ENCODE data around the gene ANKRD55. TPM values are rescaled to one million over a fixed set of nuclear protein-coding genes. Genes with fewer than 3 reads are reported as not detected.

ANKRD55 gene
- total and polyA plus RNA-seq, 2 donors (not counting 1 experiment from before 2014, with no cell fraction given), result not detected

GRCh38 chr5:56161439-56161823, 71.7 kb downstream of the ANKRD55 start:
- H3K4me1 ChIP-seq (ENCODE audit: control insufficient read depth, extremely low read depth, insufficient read depth, low read length), result no peaks in the 10 kb centered on the region
- H3K9me3 ChIP-seq (ENCODE audit: control insufficient read depth, insufficient read depth, low read depth, low read length), result no peaks in the 10 kb centered on the region
- H3K9ac ChIP-seq (ENCODE audit: insufficient read depth, low read length), result no peak overlapping the region
- no peak overlapping the region for H3K27ac ChIP-seq (ENCODE audit: insufficient read depth, low read length)
- H3K27me3 ChIP-seq (ENCODE audit: control insufficient read depth, insufficient read depth, low read length), result no peaks in the 10 kb centered on the region
- DNase-seq (ENCODE audit: low read depth in 2 of 2), result no peak
- no peak overlapping the region for H3K4me2 ChIP-seq (ENCODE audit: extremely low read depth, insufficient read depth, low read length)
- TF ChIP-seq CTCF (conservative IDR thresholded peaks at IDR 0.05 in 1 of 2, IDR thresholded peaks at IDR 0.05 in 1 of 2; ENCODE audit: low read depth in 1 of 2, low read length in 2 of 2) (no peak), EZH2 (IDR thresholded peaks at IDR 0.05; ENCODE audit: low read length, missing control alignments) (no peak)
- H4K20me1 ChIP-seq (ENCODE audit: control insufficient read depth, extremely low read depth, insufficient read depth, low read length), result no peaks in the 10 kb centered on the region
- H3K4me3 ChIP-seq (replicated peaks in 1 of 4; ENCODE audit: control extremely low read depth in 1 of 4, insufficient read depth in 1 of 4, low read depth in 3 of 4, low read length in 4 of 4), result no peak overlapping the region
- no peaks in the 10 kb centered on the region for H3K79me2 ChIP-seq (ENCODE audit: control insufficient read depth, insufficient read depth, low read length)
- no peak overlapping the region for H2AFZ ChIP-seq (ENCODE audit: low read length)
- no peaks in the 10 kb centered on the region for H3K36me3 ChIP-seq (ENCODE audit: control insufficient read depth, insufficient read depth, low read length)

- H3K4me3 ChIP-seq (replicated peaks in 1 of 4; ENCODE audit: control extremely low read depth in 1 of 4, insufficient read depth in 1 of 4, low read depth in 3 of 4, low read length in 4 of 4), result no peak overlapping the region
- no peaks in the 10 kb centered on the region for H4K20me1 ChIP-seq (ENCODE audit: control insufficient read depth, extremely low read depth, insufficient read depth, low read length)
- no peaks in the 10 kb centered on the region for H3K9me3 ChIP-seq (ENCODE audit: control insufficient read depth, insufficient read depth, low read depth, low read length)
- H3K79me2 ChIP-seq (ENCODE audit: control insufficient read depth, insufficient read depth, low read length), result no peaks in the 10 kb centered on the region
- no peaks in the 10 kb centered on the region for H3K36me3 ChIP-seq (ENCODE audit: control insufficient read depth, insufficient read depth, low read length)
- no peak overlapping the region for H2AFZ ChIP-seq (ENCODE audit: low read length)
- no peak overlapping the region for H3K9ac ChIP-seq (ENCODE audit: insufficient read depth, low read length)
- H3K4me1 ChIP-seq (ENCODE audit: control insufficient read depth, extremely low read depth, insufficient read depth, low read length), result no peaks in the 10 kb centered on the region
- H3K27me3 ChIP-seq (ENCODE audit: control insufficient read depth, insufficient read depth, low read length), result no peaks in the 10 kb centered on the region
- no peak overlapping the region for H3K4me2 ChIP-seq (ENCODE audit: extremely low read depth, insufficient read depth, low read length)
- no peak for DNase-seq (ENCODE audit: low read depth in 2 of 2)
- TF ChIP-seq CTCF (conservative IDR thresholded peaks at IDR 0.05 in 1 of 2, IDR thresholded peaks at IDR 0.05 in 1 of 2; ENCODE audit: low read depth in 1 of 2, low read length in 2 of 2), result no peak
- no peak overlapping the region for H3K27ac ChIP-seq (ENCODE audit: insufficient read depth, low read length)
Observed at GRCh38 chr5:56160723-56161438, 72.2 kb downstream of the ANKRD55 start.

- no peaks in the 10 kb centered on the region for H4K20me1 ChIP-seq (ENCODE audit: control insufficient read depth, extremely low read depth, insufficient read depth, low read length)
- H3K4me3 ChIP-seq (replicated peaks in 1 of 4; ENCODE audit: control extremely low read depth in 1 of 4, insufficient read depth in 1 of 4, low read depth in 3 of 4, low read length in 4 of 4), result no peak overlapping the region
- H3K36me3 ChIP-seq (ENCODE audit: control insufficient read depth, insufficient read depth, low read length), result no peaks in the 10 kb centered on the region
- H3K4me2 ChIP-seq (ENCODE audit: extremely low read depth, insufficient read depth, low read length), result no peak overlapping the region
- no peaks in the 10 kb centered on the region for H3K79me2 ChIP-seq (ENCODE audit: control insufficient read depth, insufficient read depth, low read length)
- DNase-seq (ENCODE audit: low read depth in 2 of 2), result peak in 1 of 2 donors; percentile 59
- H3K9me3 ChIP-seq (ENCODE audit: control insufficient read depth, insufficient read depth, low read depth, low read length), result no peaks in the 10 kb centered on the region
- H3K9ac ChIP-seq (ENCODE audit: insufficient read depth, low read length), result no peak overlapping the region
- no peak overlapping the region for H2AFZ ChIP-seq (ENCODE audit: low read length)
- TF ChIP-seq CTCF (conservative IDR thresholded peaks at IDR 0.05 in 1 of 2, IDR thresholded peaks at IDR 0.05 in 1 of 2; ENCODE audit: low read depth in 1 of 2, low read length in 2 of 2) (no peak), EZH2 (IDR thresholded peaks at IDR 0.05; ENCODE audit: low read length, missing control alignments) (no peak)
- no peak overlapping the region for H3K27ac ChIP-seq (ENCODE audit: insufficient read depth, low read length)
- H3K4me1 ChIP-seq (ENCODE audit: control insufficient read depth, extremely low read depth, insufficient read depth, low read length), result no peaks in the 10 kb centered on the region
- H3K27me3 ChIP-seq (ENCODE audit: control insufficient read depth, insufficient read depth, low read length), result no peaks in the 10 kb centered on the region
Observed at GRCh38 chr5:56159521-56159947, 73.6 kb downstream of the ANKRD55 start.

Data from fibroblast of lung (primary cell).